Liver (tissue), 3 donors: ENCODE measurements around the gene KCNQ4.

Experiments
- EGR1 ChIP-seq, 2 donors: IDR thresholded peaks; 2 replicates each; pipeline ENCODE4 v1.6.1; 2016 to 2018; ENCODE audit warnings: antibody characterized with exemption in 2 of 2, low read depth in 2 of 2
- FOXA1 ChIP-seq: IDR thresholded peaks from 2 replicates; pipeline ENCODE4 v1.6.1; 2016; ENCODE audit warnings: antibody characterized with exemption
- FOXA2 ChIP-seq: IDR thresholded peaks from 2 replicates; pipeline ENCODE4 v1.6.1; 2016; ENCODE audit warnings: antibody characterized with exemption
- GABPA ChIP-seq, 2 donors: IDR thresholded peaks in 1 of 2; conservative IDR thresholded peaks in 1 of 2; 2 replicates each; pipeline ENCODE4 v1.6.1; 2016; ENCODE audit warnings: antibody characterized with exemption in 2 of 2, mild to moderate bottlenecking in 1 of 2, moderate library complexity in 1 of 2
- JUND ChIP-seq, 2 donors: IDR thresholded peaks; 2 replicates each; pipeline ENCODE4 v1.6.1; 2016; ENCODE audit warnings: antibody characterized with exemption in 2 of 2
- RXRA ChIP-seq, 2 donors: IDR thresholded peaks; 2 replicates each; pipeline ENCODE4 v1.6.1; 2017 to 2018; ENCODE audit warnings: antibody characterized with exemption in 2 of 2, mild to moderate bottlenecking in 1 of 2
- TAF1 ChIP-seq: conservative IDR thresholded peaks from 2 replicates; pipeline ENCODE4 v1.6.1; 2016; ENCODE audit warnings: antibody characterized with exemption, mild to moderate bottlenecking
- TF ChIP-seq, protein P1 (sequence below): fragments of 150-350 bp; IDR thresholded peaks from 2 replicates; pipeline ENCODE4 v1.5.1; 2017; ENCODE audit warnings: improper control_type of control experiment, low read depth, low read length; ENCODE audit not compliant: missing input control
- TF ChIP-seq, protein P2 (sequence below): IDR thresholded peaks from 2 replicates; pipeline ENCODE4 v1.6.1; 2016; ENCODE audit warnings: antibody characterized with exemption
- TF ChIP-seq, protein P3 (sequence below): IDR thresholded peaks from 2 replicates; pipeline ENCODE4 v1.6.1; 2016; ENCODE audit warnings: antibody characterized with exemption
- donor health status: healthy.
- donor health status: healthy.

DNA sequence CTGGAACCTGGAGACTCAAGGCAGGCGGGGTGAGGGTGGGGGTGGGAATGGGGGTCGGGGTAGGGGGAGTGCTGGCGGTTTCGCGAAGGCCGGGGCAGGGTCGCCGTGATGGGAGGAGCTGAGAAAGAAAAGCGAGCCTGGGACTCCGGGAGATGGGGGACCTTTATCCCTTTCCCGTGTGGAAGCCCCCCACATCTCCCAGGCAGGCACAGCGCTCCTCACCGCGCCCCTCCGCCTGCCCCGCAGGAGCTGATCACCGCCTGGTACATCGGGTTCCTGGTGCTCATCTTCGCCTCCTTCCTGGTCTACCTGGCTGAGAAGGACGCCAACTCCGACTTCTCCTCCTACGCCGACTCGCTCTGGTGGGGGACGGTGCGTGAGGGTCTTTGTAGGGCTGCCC lies 35.5 kb downstream of the KCNQ4 start:
- TF ChIP-seq EGR1 (IDR thresholded peaks at IDR 0.05; ENCODE audit: low read depth in 2 of 2): no peak
- TF ChIP-seq, protein P1, sequence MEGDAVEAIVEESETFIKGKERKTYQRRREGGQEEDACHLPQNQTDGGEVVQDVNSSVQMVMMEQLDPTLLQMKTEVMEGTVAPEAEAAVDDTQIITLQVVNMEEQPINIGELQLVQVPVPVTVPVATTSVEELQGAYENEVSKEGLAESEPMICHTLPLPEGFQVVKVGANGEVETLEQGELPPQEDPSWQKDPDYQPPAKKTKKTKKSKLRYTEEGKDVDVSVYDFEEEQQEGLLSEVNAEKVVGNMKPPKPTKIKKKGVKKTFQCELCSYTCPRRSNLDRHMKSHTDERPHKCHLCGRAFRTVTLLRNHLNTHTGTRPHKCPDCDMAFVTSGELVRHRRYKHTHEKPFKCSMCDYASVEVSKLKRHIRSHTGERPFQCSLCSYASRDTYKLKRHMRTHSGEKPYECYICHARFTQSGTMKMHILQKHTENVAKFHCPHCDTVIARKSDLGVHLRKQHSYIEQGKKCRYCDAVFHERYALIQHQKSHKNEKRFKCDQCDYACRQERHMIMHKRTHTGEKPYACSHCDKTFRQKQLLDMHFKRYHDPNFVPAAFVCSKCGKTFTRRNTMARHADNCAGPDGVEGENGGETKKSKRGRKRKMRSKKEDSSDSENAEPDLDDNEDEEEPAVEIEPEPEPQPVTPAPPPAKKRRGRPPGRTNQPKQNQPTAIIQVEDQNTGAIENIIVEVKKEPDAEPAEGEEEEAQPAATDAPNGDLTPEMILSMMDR: no peak
- no peak for TF ChIP-seq RXRA (IDR thresholded peaks at IDR 0.05)
- no peak for TF ChIP-seq GABPA (IDR thresholded peaks at IDR 0.05 in 1 of 2, conservative IDR thresholded peaks at IDR 0.05 in 1 of 2)
- no peak for TF ChIP-seq FOXA1
- no peak for TF ChIP-seq TAF1
- no peak for TF ChIP-seq FOXA2
- TF ChIP-seq, protein P2, sequence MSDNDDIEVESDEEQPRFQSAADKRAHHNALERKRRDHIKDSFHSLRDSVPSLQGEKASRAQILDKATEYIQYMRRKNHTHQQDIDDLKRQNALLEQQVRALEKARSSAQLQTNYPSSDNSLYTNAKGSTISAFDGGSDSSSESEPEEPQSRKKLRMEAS: no peak
- no peak for TF ChIP-seq JUND (IDR thresholded peaks at IDR 0.05)
- TF ChIP-seq, protein P3, sequence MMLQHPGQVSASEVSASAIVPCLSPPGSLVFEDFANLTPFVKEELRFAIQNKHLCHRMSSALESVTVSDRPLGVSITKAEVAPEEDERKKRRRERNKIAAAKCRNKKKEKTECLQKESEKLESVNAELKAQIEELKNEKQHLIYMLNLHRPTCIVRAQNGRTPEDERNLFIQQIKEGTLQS: no peak
